Glutamatergic neuron (in vitro differentiated cells): ENCODE results near the gene SAXO1. TPM values are rescaled to one million over a fixed set of nuclear protein-coding genes. Genes with fewer than 3 reads are reported as not detected.
"Not testable (repeated sequence)": the region's sequence is repeated elsewhere in the genome, so short reads cannot be mapped to it uniquely, and the experiment has no call there.

Source experiments
- DNase-seq: peaks from one replicate; pipeline ENCODE4 v3.0.0; 2022
- H3K27ac Mint-ChIP-seq: one replicate; pipeline ENCODE4 v1.8.0; 2020; ENCODE audit warnings: mild to moderate bottlenecking, mixed read lengths, inconsistent platforms; ENCODE audit not compliant: unreplicated experiment
- H3K27me3 Mint-ChIP-seq: one replicate; pipeline ENCODE4 v1.8.0; 2020; ENCODE audit warnings: mild to moderate bottlenecking, moderate library complexity, mixed read lengths, inconsistent platforms; ENCODE audit not compliant: unreplicated experiment
- H3K36me3 Mint-ChIP-seq: one replicate; pipeline ENCODE4 v1.8.0; 2020; ENCODE audit warnings: mild to moderate bottlenecking, mixed read lengths, inconsistent platforms; ENCODE audit not compliant: unreplicated experiment
- H3K4me1 Mint-ChIP-seq: one replicate; pipeline ENCODE4 v1.8.0; 2020; ENCODE audit warnings: mild to moderate bottlenecking, low read depth, mixed read lengths, inconsistent platforms; ENCODE audit not compliant: unreplicated experiment
- H3K4me3 Mint-ChIP-seq: one replicate; pipeline ENCODE4 v1.8.0; 2020; ENCODE audit warnings: mild to moderate bottlenecking, mixed read lengths, inconsistent platforms; ENCODE audit not compliant: unreplicated experiment
- H3K9me3 Mint-ChIP-seq: one replicate; pipeline ENCODE4 v1.8.0; 2020; ENCODE audit warnings: mild to moderate bottlenecking, moderate library complexity, mixed read lengths, inconsistent platforms; ENCODE audit not compliant: unreplicated experiment
- CTCF ChIP-seq: fragments of 200-600 bp; sonication (generic); IDR thresholded peaks from one replicate; pipeline ENCODE4 v1.5.0; 2021; ENCODE audit not compliant: partially characterized antibody, unreplicated experiment
- total RNA-seq: library from RNA; stranded (reverse); fragmentation: NEBNext Ultra II Directional; extraction: Animal tissue kit (Norgen Biotek cat#: 25700); gene quantifications from one replicate; pipeline ENCODE4 v1.2.1, GENCODE V29; 2021; ENCODE audit not compliant: unreplicated experiment

Gene SAXO1
- total RNA-seq, 1 donor from 2014 or later, result 0.37 TPM

GRCh38 chr9:18942801-18943200, 90.2 kb downstream of the SAXO1 start:
- no peak for TF ChIP-seq CTCF
- Mint-ChIP-seq H3K4me1 (no peaks in the 10 kb centered on the region), H3K27ac (no peak overlapping the region), H3K9me3 (no peaks in the 10 kb centered on the region), H3K27me3 (no peaks in the 10 kb centered on the region), H3K36me3 (no peaks in the 10 kb centered on the region), H3K4me3 (no peak overlapping the region)
- no peak for DNase-seq

- Mint-ChIP-seq H3K36me3 (no peaks in the 10 kb centered on the region), H3K27ac (no peak overlapping the region)
Observed at GRCh38 chr9:18941060-18941740, 91.8 kb downstream of the SAXO1 start.

GRCh38 chr9:18939943-18940342, 93.1 kb downstream of the SAXO1 start:
- Mint-ChIP-seq H3K9me3 (no peaks in the 10 kb centered on the region), H3K4me3 (no peak overlapping the region), H3K27ac (no peak overlapping the region), H3K4me1 (no peaks in the 10 kb centered on the region), H3K27me3 (no peaks in the 10 kb centered on the region), H3K36me3 (no peaks in the 10 kb centered on the region)
- DNase-seq, result no peak
- TF ChIP-seq CTCF, result no peak

More at GRCh38 chr9:18941060-18941740, 91.8 kb downstream of the SAXO1 start:
- no peak for DNase-seq
- no peak for TF ChIP-seq CTCF
- H3K4me1 Mint-ChIP-seq, result no peaks in the 10 kb centered on the region
- no peaks in the 10 kb centered on the region for H3K9me3 Mint-ChIP-seq
- H3K27me3 Mint-ChIP-seq, result no peaks in the 10 kb centered on the region
- H3K4me3 Mint-ChIP-seq, result no peak overlapping the region

- Mint-ChIP-seq H3K27me3 (no peaks in the 10 kb centered on the region), H3K27ac (no peak overlapping the region), H3K36me3 (no peaks in the 10 kb centered on the region), H3K9me3 (peaks cover 2% of the 10 kb centered on the region), H3K4me3 (no peak overlapping the region), H3K4me1 (no peaks in the 10 kb centered on the region)
- TF ChIP-seq CTCF, result no peak
- no peak for DNase-seq
Observed at GRCh38 chr9:18936094-18936871, 96.7 kb downstream of the SAXO1 start.

GRCh38 chr9:18935541-18935940, 97.5 kb downstream of the SAXO1 start:
- no peak for DNase-seq
- H3K9me3 Mint-ChIP-seq, result peaks cover 2% of the 10 kb centered on the region
- no peaks in the 10 kb centered on the region for H3K36me3 Mint-ChIP-seq
- H3K27ac Mint-ChIP-seq, result no peak overlapping the region
- H3K4me3 Mint-ChIP-seq, result no peak overlapping the region
- no peaks in the 10 kb centered on the region for H3K4me1 Mint-ChIP-seq
- H3K27me3 Mint-ChIP-seq, result no peaks in the 10 kb centered on the region
- no peak for TF ChIP-seq CTCF

DNA sequence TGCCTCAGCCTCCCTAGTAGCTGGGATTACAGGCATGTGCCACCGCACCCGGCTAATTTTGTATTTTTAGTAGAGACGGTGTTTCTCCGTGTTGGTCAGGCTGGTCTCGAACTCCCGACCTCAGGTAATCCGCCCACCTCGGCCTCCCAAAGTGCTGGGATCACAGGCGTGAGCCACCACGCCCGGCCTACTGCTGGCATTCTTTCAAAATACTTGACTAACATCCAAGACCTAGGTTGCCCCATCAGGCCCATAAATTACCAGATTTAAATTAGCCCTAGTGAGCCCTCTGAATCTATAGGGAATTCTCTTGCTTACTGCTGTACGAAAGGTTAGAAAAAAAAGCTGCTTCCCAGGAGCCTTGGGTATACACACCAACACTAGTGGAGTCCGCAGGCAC, 102.4 kb downstream of the SAXO1 start:
- not testable (repeated sequence) for DNase-seq, H3K36me3 Mint-ChIP-seq, H3K4me1 Mint-ChIP-seq, H3K9me3 Mint-ChIP-seq, H3K4me3 Mint-ChIP-seq, H3K27me3 Mint-ChIP-seq, H3K27ac Mint-ChIP-seq
